GM23338 (cell line): Measurements from ENCODE around the gene MCOLN2. TPM values are rescaled to one million over a fixed set of nuclear protein-coding genes. Genes with fewer than 3 reads are reported as not detected.

Experiments
- ATAC-seq: fragments of 200-7000 bp; cut with Tn5 transposase; 3 replicates; pipeline ENCODE4 v1.9.1; 2020
- DNase-seq: peaks from one replicate; pipeline ENCODE4 v3.0.0-alpha.2; 2015; ENCODE audit warnings: low spot score
- H2AFZ ChIP-seq: fragments of 200-600 bp; sonication (generic); 2 replicates; pipeline ENCODE4 v1.8.0; 2016; ENCODE audit warnings: antibody characterized with exemption, mild to moderate bottlenecking, moderate library complexity
- H3F3A ChIP-seq: fragments of 200-600 bp; sonication (generic); replicated peaks from 2 replicates; pipeline ENCODE4 v1.8.0; 2017; ENCODE audit warnings: antibody characterized with exemption, mixed run types, low read depth
- H3K27ac ChIP-seq: fragments of 200-600 bp; sonication (generic); 2 replicates; pipeline ENCODE4 v1.6.1; 2016; ENCODE audit warnings: low read depth
- H3K27me3 ChIP-seq: fragments of 200-600 bp; sonication (generic); 2 replicates; pipeline ENCODE4 v1.8.0; 2016; ENCODE audit warnings: mild to moderate bottlenecking, mixed run types, moderate library complexity; ENCODE audit not compliant: insufficient read depth
- H3K36me3 ChIP-seq: fragments of 200-600 bp; sonication (generic); 2 replicates; pipeline ENCODE4 v1.8.0; 2016; ENCODE audit warnings: mild to moderate bottlenecking; ENCODE audit not compliant: insufficient read depth
- H3K4me1 ChIP-seq: fragments of 200-600 bp; sonication (generic); 2 replicates; pipeline ENCODE4 v1.8.0; 2016; ENCODE audit warnings: mild to moderate bottlenecking, moderate library complexity; ENCODE audit not compliant: insufficient read depth
- H3K4me2 ChIP-seq: fragments of 200-600 bp; sonication (generic); 2 replicates; pipeline ENCODE4 v1.7.1; 2017; ENCODE audit warnings: mixed run types
- H3K4me3 ChIP-seq: fragments of 200-600 bp; sonication (generic); 2 replicates; pipeline ENCODE4 v1.6.1; 2016; ENCODE audit warnings: mixed run types
- H3K79me2 ChIP-seq: fragments of 200-600 bp; sonication (generic); replicated peaks from 2 replicates; pipeline ENCODE4 v1.8.0; 2017; ENCODE audit warnings: mild to moderate bottlenecking; ENCODE audit not compliant: insufficient read depth
- H3K9me2 ChIP-seq: fragments of 200-600 bp; sonication (generic); 2 replicates; pipeline ENCODE4 v1.8.0; 2017; ENCODE audit not compliant: insufficient read depth
- H4K20me1 ChIP-seq: fragments of 200-600 bp; sonication (generic); replicated peaks from 2 replicates; pipeline ENCODE4 v1.8.0; 2017; ENCODE audit warnings: mild to moderate bottlenecking; ENCODE audit not compliant: insufficient read depth
- H3K27ac Mint-ChIP-seq: 2 replicates; pipeline ENCODE4 v1.8.0; 2020; ENCODE audit warnings: inconsistent platforms, mild to moderate bottlenecking, moderate library complexity, mixed read lengths
- H3K27me3 Mint-ChIP-seq: 3 replicates; pipeline ENCODE4 v1.8.0; 2022; ENCODE audit warnings: low read depth, mild to moderate bottlenecking, moderate library complexity, mixed read lengths, inconsistent platforms; ENCODE audit not compliant: insufficient read depth, poor library complexity
- H3K36me3 Mint-ChIP-seq: 3 replicates; pipeline ENCODE4 v1.8.0; 2021; ENCODE audit warnings: low read depth, mild to moderate bottlenecking, inconsistent platforms, moderate library complexity, mixed read lengths
- H3K4me1 Mint-ChIP-seq: 3 replicates; pipeline ENCODE4 v1.8.0; 2020; ENCODE audit warnings: mild to moderate bottlenecking, inconsistent platforms, mixed read lengths
- H3K4me3 Mint-ChIP-seq: 3 replicates; pipeline ENCODE4 v1.8.0; 2021; ENCODE audit warnings: moderate library complexity, mild to moderate bottlenecking, inconsistent platforms, mixed read lengths
- H3K9me3 Mint-ChIP-seq: 3 replicates; pipeline ENCODE4 v1.8.0; 2020; ENCODE audit warnings: moderate library complexity, mild to moderate bottlenecking, inconsistent platforms, mixed read lengths
- CREB1 ChIP-seq: fragments of 250-450 bp; sonication (Bioruptor Pico); IDR thresholded peaks from 2 replicates; pipeline ENCODE4 v1.5.0; 2020; ENCODE audit warnings: low read depth, mild to moderate bottlenecking, moderate library complexity
- JUNB ChIP-seq: IDR thresholded peaks from one replicate; pipeline ENCODE4 v1.6.1; 2016; ENCODE audit warnings: antibody characterized with exemption; ENCODE audit not compliant: unreplicated experiment
- NANOG ChIP-seq: IDR thresholded peaks from 2 replicates; pipeline ENCODE4 v1.6.1; 2016; ENCODE audit warnings: antibody characterized with exemption, borderline replicate concordance
- POLR2AphosphoS5 ChIP-seq: IDR thresholded peaks from 2 replicates; pipeline ENCODE4 v1.6.1; 2016; ENCODE audit warnings: antibody characterized with exemption, low read depth
- REST ChIP-seq: IDR thresholded peaks from one replicate; pipeline ENCODE4 v1.6.1; 2018; ENCODE audit warnings: antibody characterized with exemption; ENCODE audit not compliant: unreplicated experiment
- STAT1 ChIP-seq: IDR thresholded peaks from one replicate; pipeline ENCODE4 v1.6.1; 2016; ENCODE audit warnings: antibody characterized with exemption; ENCODE audit not compliant: unreplicated experiment
- ZNF114 ChIP-seq: fragments of 250-450 bp; sonication (Bioruptor Pico); IDR thresholded peaks from 2 replicates; pipeline ENCODE4 v1.5.0; 2020; ENCODE audit warnings: mild to moderate bottlenecking, moderate library complexity
- ZNF462 ChIP-seq: fragments of 250-450 bp; sonication (Bioruptor Pico); IDR thresholded peaks from 2 replicates; pipeline ENCODE4 v1.5.0; 2020; ENCODE audit warnings: mild to moderate bottlenecking, moderate library complexity
- polyA plus RNA-seq: library from polyadenylated mRNA; unstranded; fragments of >200 nt; fragmentation: Nextera tagmentation; extraction: Ambion mirVana; gene quantifications from 2 replicates; pipeline ENCODE4 v1.2.1, GENCODE V29; 2016
- total RNA-seq: library from RNA; depleted of rRNA; stranded (reverse); fragments of >200 nt; shearing (Covaris generic); gene quantifications from 2 replicates; pipeline ENCODE4 v1.2.3, GENCODE V29; 2014

Gene MCOLN2
- total and polyA plus RNA-seq, 2 experiments from 2014 or later, result 2.7 to 10.0 TPM

DNA sequence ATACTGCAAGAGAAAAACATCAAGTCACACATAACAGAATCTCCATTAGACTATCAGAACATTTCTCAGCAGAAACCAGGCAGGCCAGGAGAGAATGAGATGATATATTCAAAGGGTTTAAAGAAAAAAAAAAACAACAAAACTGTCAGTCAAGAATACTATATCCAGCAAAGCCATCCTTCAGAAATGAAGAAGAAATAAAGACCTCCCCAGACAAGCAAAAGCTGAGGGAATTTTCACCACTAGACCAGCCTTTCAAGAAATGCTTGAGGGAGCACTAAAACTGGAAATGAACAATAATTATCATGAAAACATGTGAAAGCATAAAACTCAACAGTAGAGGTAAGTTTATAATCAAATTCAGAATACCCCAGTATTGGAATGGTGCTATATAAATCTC, 47.2 kb downstream of the MCOLN2 start (continued):
- no peak for TF ChIP-seq REST

DNA sequence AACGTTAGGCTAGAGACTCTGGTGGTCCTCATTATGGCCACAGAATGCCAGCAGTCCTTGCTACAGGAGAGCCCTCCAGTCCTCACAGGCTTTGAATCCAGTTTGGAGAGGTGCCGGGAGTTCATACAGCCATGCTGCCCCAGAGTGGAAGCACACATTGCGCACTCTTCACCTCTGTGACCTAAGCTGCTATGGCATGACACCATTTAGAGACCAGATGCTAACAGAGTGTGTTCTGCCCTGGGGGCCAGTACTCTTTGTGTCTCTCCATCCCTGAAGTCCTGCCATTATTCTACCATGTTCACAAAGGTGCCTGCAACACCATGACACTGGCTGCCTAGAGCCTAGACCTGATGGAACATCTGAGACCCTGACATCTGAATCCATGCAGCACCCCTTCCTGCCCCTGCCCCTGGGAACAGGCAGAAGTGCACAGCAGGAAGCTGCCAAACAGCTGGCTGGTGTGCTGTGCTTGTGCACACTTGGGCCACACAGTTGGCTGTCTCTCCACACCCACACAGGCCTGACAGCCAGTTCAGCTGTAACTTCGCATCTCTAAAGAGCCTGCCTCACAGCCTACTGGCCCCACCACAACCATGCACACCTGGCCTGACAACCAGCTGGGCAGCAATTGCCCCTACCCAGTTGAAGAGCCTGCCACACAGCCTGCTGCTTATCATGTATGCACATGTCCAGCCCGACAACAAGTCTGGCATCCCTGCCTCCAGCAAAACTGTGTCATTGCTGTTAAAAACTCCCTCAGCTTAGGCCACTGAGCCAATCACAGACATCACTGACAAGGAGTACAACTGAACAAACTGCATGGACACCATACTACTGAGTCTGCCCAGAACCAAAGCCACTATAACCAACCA, 49.1 kb downstream of the MCOLN2 start:
- H3K27ac ChIP-seq, result no peak overlapping the region
- H3F3A ChIP-seq, result no peaks in the 10 kb centered on the region
- Mint-ChIP-seq H3K4me1 (peaks cover 28% of the 10 kb centered on the region), H3K4me3 (no peak overlapping the region), H3K27ac (peak overlapping the region; percentile 80; the same call in 1 of the 2 replicates), H3K27me3 (peaks cover 7% of the 10 kb centered on the region), H3K9me3 (no peaks in the 10 kb centered on the region; the same call in 2 of the 3 replicates), H3K36me3 (peaks cover 3% of the 10 kb centered on the region; the same call in 1 of the 3 replicates)
- no peaks in the 10 kb centered on the region for H4K20me1 ChIP-seq
- ATAC-seq, result no peak
- H3K9me2 ChIP-seq, result no peaks in the 10 kb centered on the region
- no peak for DNase-seq
- no peaks in the 10 kb centered on the region for H3K36me3 ChIP-seq
- no peak overlapping the region for H3K4me3 ChIP-seq
- H3K79me2 ChIP-seq, result no peaks in the 10 kb centered on the region
- TF ChIP-seq STAT1 (no peak), ZNF114 (no peak), JUNB (no peak), NANOG (no peak), CREB1 (CRISPR knock-in tag) (no peak), POLR2AphosphoS5 (no peak)
- H2AFZ ChIP-seq, result no peak overlapping the region
- no peak overlapping the region for H3K4me2 ChIP-seq
- H3K4me1 ChIP-seq, result peaks cover 22% of the 10 kb centered on the region
- H3K27me3 ChIP-seq, result no peaks in the 10 kb centered on the region

DNA sequence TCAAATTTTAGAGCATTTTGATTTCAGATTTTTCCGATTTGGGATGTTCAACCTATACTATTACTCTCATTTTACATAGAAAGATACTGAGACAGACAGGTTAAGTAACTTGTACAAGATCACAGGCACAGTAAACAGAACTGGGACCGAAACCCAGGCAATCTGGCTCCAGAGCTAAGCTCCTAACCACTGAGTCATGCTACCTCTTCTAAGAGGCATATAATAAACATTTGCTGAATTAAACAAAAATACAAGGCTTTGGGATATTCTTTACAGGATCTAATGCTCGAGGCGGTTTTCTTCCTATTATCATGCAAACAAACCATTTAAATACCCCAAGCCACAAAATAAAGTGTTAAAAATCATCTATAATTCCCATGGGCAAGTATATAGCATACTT, 50.3 kb downstream of the MCOLN2 start:
- H3K4me3 Mint-ChIP-seq, result no peak overlapping the region
- Histone ChIP-seq H3K36me3 (no peaks in the 10 kb centered on the region), H3K4me3 (no peak overlapping the region), H3K4me2 (no peak overlapping the region), H3K9me2 (no peaks in the 10 kb centered on the region), H3K27ac (no peak overlapping the region), H4K20me1 (no peaks in the 10 kb centered on the region), H3F3A (no peaks in the 10 kb centered on the region), H2AFZ (no peak overlapping the region), H3K4me1 (peaks cover 22% of the 10 kb centered on the region), H3K79me2 (no peaks in the 10 kb centered on the region), H3K27me3 (no peaks in the 10 kb centered on the region)
- DNase-seq, result no peak
- H3K4me1 Mint-ChIP-seq, result peaks cover 28% of the 10 kb centered on the region
- ATAC-seq, result no peak
- peaks cover 7% of the 10 kb centered on the region for H3K27me3 Mint-ChIP-seq
- peak overlapping the region; percentile 80; the same call in 1 of the 2 replicates for H3K27ac Mint-ChIP-seq
- peaks cover 3% of the 10 kb centered on the region; the same call in 1 of the 3 replicates for H3K36me3 Mint-ChIP-seq
- H3K9me3 Mint-ChIP-seq, result no peaks in the 10 kb centered on the region; the same call in 2 of the 3 replicates
- TF ChIP-seq CREB1 (CRISPR knock-in tag), result no peak
- TF ChIP-seq ZNF114, result no peak
- TF ChIP-seq ZNF462 (CRISPR knock-in tag), result no peak
